ENCODE measurements around the gene MBNL1. TPM values are rescaled to one million over a fixed set of nuclear protein-coding genes. Genes with fewer than 3 reads are reported as not detected.

The MBNL1 gene
- total RNA-seq, 6 experiments from 2014 or later = 200 to 291 (median 244) TPM

- H3K27ac Mint-ChIP-seq = peak overlapping the region; percentile 98
- H3K4me3 Mint-ChIP-seq = peak overlapping the region; percentile 90
- peaks cover 3% of the 10 kb centered on the region for H3K27me3 Mint-ChIP-seq (ENCODE audit: insufficient read depth)
- no peak for DNase-seq
- no peak for TF ChIP-seq CTCF (IDR thresholded peaks at IDR 0.05)
- no peaks in the 10 kb centered on the region for H3K9me3 Mint-ChIP-seq
- H3K36me3 Mint-ChIP-seq (ENCODE audit: low read depth) = peaks cover 29% of the 10 kb centered on the region
- peaks cover 66% of the 10 kb centered on the region for H3K4me1 Mint-ChIP-seq (ENCODE audit: low read depth)
Observed at GRCh38 chr3:152269831-152270734, 1.4 kb downstream of the MBNL1 start.

DNA sequence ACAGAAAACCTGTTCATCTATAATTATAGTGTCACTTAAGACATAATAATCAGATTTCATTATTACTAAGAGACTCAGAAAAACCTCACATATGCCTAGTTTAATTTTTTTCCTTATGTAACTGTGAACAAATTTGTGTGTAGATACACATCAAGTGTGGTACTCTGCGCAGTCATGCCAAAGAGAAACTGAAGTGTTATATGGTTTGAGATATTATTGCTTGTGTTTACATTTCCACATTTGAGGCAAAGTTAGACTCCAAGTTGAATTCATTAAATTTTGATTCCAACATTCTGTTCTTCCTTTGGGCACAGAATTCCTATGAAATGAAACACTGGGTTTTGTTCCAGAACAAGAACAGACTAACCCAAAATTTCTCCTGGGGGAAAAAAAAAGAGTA, 2.2 kb downstream of the MBNL1 start:
- H3K4me3 Mint-ChIP-seq = peak overlapping the region; percentile 90
- no peaks in the 10 kb centered on the region for H3K9me3 Mint-ChIP-seq
- no peak for DNase-seq
- peaks cover 29% of the 10 kb centered on the region for H3K36me3 Mint-ChIP-seq (ENCODE audit: low read depth)
- H3K27ac Mint-ChIP-seq = peak overlapping the region; percentile 98
- H3K4me1 Mint-ChIP-seq (ENCODE audit: low read depth) = peaks cover 60% of the 10 kb centered on the region
- peaks cover 3% of the 10 kb centered on the region for H3K27me3 Mint-ChIP-seq (ENCODE audit: insufficient read depth)
- no peak for TF ChIP-seq CTCF (IDR thresholded peaks at IDR 0.05)

DNA sequence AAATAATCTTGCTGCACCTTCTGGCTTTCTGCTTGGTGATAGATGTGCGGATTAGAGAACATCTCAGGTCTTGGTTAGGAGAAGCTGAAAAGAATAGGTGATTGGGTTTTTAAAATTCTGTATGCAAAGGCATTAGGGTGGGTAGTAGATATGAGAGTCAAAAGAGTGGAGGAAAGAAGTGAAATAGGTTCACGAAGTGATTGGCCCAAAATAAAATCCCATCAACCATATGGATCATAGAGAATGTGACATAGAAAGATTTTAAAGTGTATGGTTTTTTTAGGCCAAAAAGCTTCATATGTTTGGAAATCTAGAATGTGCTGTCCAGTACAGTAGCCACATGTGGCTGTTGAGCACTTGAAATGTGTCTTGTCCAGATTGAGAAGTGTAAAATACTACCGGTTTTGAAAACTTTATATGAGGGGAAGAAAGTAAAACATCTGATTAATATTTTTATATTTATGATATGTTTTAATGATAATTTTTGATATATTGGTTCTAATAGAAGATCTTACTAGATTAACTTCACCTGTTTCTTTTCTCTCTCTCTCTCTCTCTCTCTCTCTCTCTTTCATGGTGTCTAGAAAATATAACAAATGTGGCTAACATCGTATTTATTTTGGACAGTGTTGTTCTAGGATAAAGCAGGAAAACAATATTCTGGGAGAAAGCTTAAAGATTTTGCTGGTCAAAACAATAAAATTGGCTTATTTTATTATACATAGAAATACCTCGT, 2.9 kb downstream of the MBNL1 start:
- Mint-ChIP-seq H3K27ac (peak overlapping the region; percentile 98), H3K27me3 (ENCODE audit: insufficient read depth) (peaks cover 3% of the 10 kb centered on the region), H3K36me3 (ENCODE audit: low read depth) (peaks cover 32% of the 10 kb centered on the region), H3K4me3 (peak overlapping the region; percentile 90), H3K4me1 (ENCODE audit: low read depth) (peaks cover 60% of the 10 kb centered on the region), H3K9me3 (no peaks in the 10 kb centered on the region)
- DNase-seq = no peak
- TF ChIP-seq CTCF (IDR thresholded peaks at IDR 0.05) = no peak

DNA sequence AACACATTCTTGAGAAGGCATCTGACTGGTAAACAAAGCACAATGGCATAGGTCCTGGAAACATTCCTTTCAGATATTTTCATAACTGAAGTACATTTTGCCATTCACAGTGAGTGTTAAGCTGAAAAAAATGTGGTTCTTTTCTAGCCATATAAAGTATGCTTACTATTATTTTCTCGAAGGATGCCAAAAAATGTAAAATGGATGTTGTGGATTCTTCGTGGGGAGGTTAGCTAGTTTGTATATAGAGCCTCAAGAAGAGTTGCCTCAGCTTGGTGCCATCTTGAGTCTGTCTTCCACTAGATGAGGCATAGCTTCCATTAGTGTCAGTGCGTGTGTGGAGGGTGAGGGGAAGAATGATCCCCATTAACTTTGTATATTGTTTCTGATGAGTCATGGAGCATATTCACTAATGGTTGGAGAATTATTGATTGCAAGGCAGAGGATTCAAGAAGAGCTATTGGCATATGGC, 4.1 kb downstream of the MBNL1 start:
- Mint-ChIP-seq H3K4me1 (ENCODE audit: low read depth) (peaks cover 60% of the 10 kb centered on the region), H3K36me3 (ENCODE audit: low read depth) (peaks cover 32% of the 10 kb centered on the region), H3K27ac (peak overlapping the region; percentile 98), H3K4me3 (peak overlapping the region; percentile 90), H3K27me3 (ENCODE audit: insufficient read depth) (peaks cover 3% of the 10 kb centered on the region), H3K9me3 (no peaks in the 10 kb centered on the region)
- peak; percentile 82 for DNase-seq
- no peak for TF ChIP-seq CTCF (IDR thresholded peaks at IDR 0.05)

GRCh38 chr3:152276681-152277080, 8.0 kb downstream of the MBNL1 start:
- Mint-ChIP-seq H3K27me3 (ENCODE audit: insufficient read depth) (no peaks in the 10 kb centered on the region), H3K4me1 (ENCODE audit: low read depth) (peaks cover 87% of the 10 kb centered on the region), H3K36me3 (ENCODE audit: low read depth) (peaks cover 9% of the 10 kb centered on the region), H3K27ac (peak overlapping the region; percentile 8), H3K9me3 (no peaks in the 10 kb centered on the region), H3K4me3 (peak overlapping the region; percentile 7; the same call in 1 of the 2 replicates)
- no peak for TF ChIP-seq CTCF (IDR thresholded peaks at IDR 0.05)
- DNase-seq = no peak
